ENCODE data around the gene SEPTIN2.

DNA sequence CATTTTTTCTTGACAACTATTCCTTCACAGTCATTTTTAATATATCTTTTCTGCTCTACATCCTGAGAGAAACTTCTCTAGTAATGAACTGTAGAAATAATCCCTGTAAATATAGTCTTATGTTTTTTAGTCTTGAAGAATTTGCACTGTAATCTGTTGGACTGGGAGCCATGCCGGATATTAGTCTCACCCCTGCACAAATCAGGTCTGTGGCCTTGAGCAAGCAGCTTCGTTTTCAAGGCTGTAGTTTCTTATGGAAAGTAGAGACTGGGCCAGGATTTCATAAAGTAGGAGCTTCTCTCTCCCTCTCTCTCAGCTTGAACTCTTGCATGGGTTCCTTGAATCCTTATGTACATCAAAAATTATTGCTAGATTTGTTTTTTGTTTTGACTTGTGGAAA lies 49.1 kb downstream of the SEPTIN2 start:
- no peak for TF ChIP-seq YY1 (IDR thresholded peaks at IDR 0.05; ENCODE audit: insufficient read depth, insufficient read length)
- TF ChIP-seq ZNF274 (IDR thresholded peaks at IDR 0.05; ENCODE audit: low read depth, low read length): no peak

All from NT2/D1 (cell line).